HG03439 (cell line): Measurements from ENCODE around the gene CLPTM1L.
"Not testable (repeated sequence)": the region's sequence is repeated elsewhere in the genome, so short reads cannot be mapped to it uniquely, and the experiment has no call there.

Source experiments
- ATAC-seq: cut with Tn5 transposase; IDR thresholded peaks from one replicate; pipeline ENCODE4 v1.9.1; 2021; ENCODE audit warnings: mild to moderate bottlenecking, moderate library complexity; ENCODE audit not compliant: unreplicated experiment

The CLPTM1L gene

DNA sequence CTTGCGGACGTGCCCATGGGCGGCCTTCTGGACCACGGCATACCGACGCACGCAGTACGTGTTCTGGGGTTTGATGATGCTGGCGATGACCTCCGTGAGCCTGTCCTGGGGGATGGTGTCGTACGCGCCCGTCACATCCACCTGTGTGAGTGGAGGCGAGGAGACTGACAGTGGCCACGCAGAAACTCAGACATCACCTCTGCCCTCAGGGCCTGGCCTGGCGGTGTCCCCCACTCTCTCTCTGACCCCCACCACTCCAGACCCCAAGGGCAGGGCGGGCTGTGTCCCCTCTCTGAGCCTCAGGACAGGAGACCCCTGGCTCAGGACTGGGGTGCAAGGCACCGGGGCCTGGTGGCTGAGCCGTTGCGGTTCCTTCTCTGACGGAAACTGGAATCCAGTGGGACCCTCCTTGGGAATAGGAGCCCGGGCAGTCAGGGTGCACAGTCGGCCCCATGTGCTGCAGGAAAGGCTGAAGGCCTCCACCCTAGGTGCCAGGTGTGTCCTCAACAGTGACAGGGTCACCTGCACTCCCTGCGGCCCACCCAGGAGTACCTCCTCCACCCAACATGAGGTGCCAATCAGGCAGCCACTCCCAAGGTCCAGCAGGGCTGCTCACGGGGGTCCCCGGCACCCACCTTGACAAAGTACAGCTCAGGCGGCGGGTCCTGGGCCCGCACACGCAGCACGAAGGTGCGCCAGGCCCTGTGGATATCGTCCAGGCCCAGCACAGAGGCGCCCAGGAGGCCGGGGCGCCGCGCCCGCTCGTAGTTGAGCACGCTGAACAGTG is 66.0 kb downstream of the CLPTM1L start:
- no peak for ATAC-seq

DNA sequence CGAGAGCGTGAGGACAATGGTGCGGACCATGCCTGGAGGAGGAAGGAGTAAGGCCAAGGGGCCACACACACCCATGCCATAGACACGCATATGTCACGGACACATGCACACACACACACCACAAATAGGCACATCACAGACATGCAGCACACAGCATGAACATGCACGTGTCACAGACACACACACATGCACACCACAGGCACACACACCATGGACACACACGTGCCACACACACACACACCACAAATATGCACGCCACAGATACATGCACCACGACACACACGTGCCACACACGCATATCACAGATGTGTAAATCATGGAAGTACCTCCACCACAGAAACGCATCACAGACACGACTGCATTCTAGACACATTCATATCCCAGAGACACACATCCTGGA is 66.7 kb downstream of the CLPTM1L start:
- ATAC-seq = no peak

GRCh38 chr5:1277781-1278180 is 67.1 kb downstream of the CLPTM1L start:
- ATAC-seq = no peak

DNA sequence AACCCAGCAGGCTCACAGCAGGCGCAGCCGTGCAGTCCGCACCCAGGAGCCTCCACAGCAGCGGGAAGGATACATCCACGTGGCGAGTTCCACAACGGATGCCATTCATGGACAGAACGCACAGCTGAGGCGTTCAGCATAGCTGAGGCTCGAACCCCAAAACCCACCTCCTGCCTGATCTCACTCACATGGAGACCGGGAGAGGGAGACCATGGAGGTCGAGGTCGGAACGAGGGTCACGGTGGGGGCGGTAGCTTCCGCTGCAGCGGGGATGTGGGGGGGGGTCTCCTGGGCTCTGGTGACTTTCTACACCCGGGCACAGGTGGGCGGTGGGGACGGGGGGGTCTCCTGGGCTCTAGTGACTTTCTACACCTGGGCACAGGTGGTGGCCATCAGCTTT is 67.6 kb downstream of the CLPTM1L start:
- ATAC-seq = no peak

- ATAC-seq = no peak
Measured at GRCh38 chr5:1276930-1277329, 68.0 kb downstream of the CLPTM1L start.

GRCh38 chr5:1275397-1276391 is 69.2 kb downstream of the CLPTM1L start:
- ATAC-seq = not testable (repeated sequence)

DNA sequence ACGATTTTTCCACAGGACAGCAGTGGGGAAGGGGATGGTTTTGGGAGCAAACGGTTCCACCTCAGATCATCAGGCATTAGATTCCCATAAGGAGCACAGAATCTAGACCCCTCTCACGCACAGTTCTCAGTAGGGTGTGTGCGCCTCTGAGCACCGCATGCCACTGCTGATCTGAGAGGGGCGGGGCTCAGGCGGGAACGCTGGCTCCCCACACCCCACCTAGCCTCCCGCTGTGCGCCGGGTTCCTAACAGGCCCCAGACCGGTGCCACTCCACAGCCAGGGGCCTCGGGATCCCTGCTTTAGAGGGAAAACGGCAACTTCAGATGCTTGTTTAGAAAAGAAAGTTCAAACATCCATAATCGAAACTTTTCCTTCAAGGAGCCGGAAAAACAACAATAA is 70.4 kb downstream of the CLPTM1L start:
- ATAC-seq = no peak

- ATAC-seq = no peak
Measured at GRCh38 chr5:1273745-1274144, 71.2 kb downstream of the CLPTM1L start.

GRCh38 chr5:1272201-1272600 is 72.7 kb downstream of the CLPTM1L start:
- no peak for ATAC-seq

- ATAC-seq = no peak
Measured at GRCh38 chr5:1270933-1271914, 73.7 kb downstream of the CLPTM1L start.

- no peak for ATAC-seq
Measured at GRCh38 chr5:1270426-1270825, 74.5 kb downstream of the CLPTM1L start.

- ATAC-seq = no peak
Measured at GRCh38 chr5:1268666-1269065, 76.2 kb downstream of the CLPTM1L start.

DNA sequence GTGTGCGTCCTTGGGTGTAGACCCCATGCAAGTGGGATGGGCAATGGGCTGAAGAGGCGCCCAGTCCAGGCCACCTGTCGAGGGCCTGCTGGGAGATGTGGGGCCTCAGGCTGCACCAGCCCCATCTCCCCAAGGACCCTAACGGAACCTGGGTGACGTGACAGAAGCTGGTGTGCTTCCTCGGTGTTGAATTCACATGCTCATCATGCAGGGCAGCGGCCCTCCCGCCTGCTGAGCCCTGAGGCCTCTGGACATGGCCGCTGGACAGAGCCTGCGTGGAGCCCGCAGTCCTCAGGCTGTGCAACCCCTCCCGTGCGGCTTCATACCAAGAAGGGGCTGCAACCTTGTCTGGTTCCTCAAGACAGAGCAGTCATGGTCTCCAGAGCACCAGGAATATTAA is 76.8 kb downstream of the CLPTM1L start:
- no peak for ATAC-seq
